Globus pallidus (tissue), 1 donor: ENCODE data around the gene BTAF1.

Experiments used
- DNase-seq: peaks from one replicate; pipeline ENCODE4 v3.0.0-alpha.2; 2015; ENCODE audit warnings: low spot score

BTAF1 gene

GRCh38 chr10:92052088-92052487 is 128.5 kb downstream of the BTAF1 start:
- no peak for DNase-seq

GRCh38 chr10:92052741-92053140 is 129.2 kb downstream of the BTAF1 start:
- no peak for DNase-seq

- DNase-seq: no peak
These were observed 131.2 kb downstream of the BTAF1 start for GRCh38 chr10:92054807-92055206.

GRCh38 chr10:92062273-92062672 is 138.7 kb downstream of the BTAF1 start:
- DNase-seq: no peak

GRCh38 chr10:92064506-92064905 is 140.9 kb downstream of the BTAF1 start:
- DNase-seq: no peak

GRCh38 chr10:92066386-92066785 is 142.8 kb downstream of the BTAF1 start:
- DNase-seq: no peak

GRCh38 chr10:92068900-92069299 is 145.3 kb downstream of the BTAF1 start:
- no peak for DNase-seq

GRCh38 chr10:92074126-92074887 is 150.7 kb downstream of the BTAF1 start:
- DNase-seq: no peak

- DNase-seq: no peak
These were observed 152.3 kb downstream of the BTAF1 start for GRCh38 chr10:92075829-92076228.

- DNase-seq: no peak
These were observed 153.2 kb downstream of the BTAF1 start for GRCh38 chr10:92076722-92077121.

- DNase-seq: no peak
These were observed 155.4 kb downstream of the BTAF1 start for GRCh38 chr10:92079003-92079402.
